Measurements from ENCODE around the gene WDSUB1. TPM values are rescaled to one million over a fixed set of nuclear protein-coding genes. Genes with fewer than 3 reads are reported as not detected.

The WDSUB1 gene
- total and polyA plus RNA-seq, 2 donors (not counting 3 experiments of a cell fraction or from before 2014, with no cell fraction given) = 4.0 to 4.8 TPM

DNA sequence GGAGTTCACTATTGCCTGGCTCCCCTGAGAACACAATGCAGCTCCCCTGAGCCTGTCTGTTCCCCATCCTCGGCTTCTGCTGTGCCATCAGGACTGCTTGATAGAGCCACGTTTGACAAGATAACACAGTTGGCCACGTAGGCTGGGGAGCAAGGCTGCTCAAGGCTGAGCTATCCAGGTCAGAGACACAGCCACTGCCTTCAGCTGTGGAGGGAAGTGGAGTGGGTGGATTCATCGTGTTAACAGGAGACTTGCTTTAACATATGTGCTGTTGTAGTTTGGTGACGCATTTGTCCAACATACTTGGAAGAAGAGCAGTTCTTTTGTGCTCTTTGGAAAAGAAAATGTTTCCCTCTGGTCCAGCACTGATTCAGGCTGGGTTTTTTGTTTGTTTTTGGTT lies 68.8 kb downstream of the WDSUB1 start:
- no TSS peak for BruUV-seq (replicated peaks)
- no peaks in the 10 kb centered on the region for H3K27me3 ChIP-seq (ENCODE audit: control insufficient read depth in 2 of 2, insufficient read depth in 2 of 2, low read length in 2 of 2)

More for the DNA sequence above, 68.8 kb downstream of the WDSUB1 start:
- no peaks in the 10 kb centered on the region for H3K9me1 ChIP-seq (replicated peaks; ENCODE audit: control insufficient read depth, extremely low read depth, insufficient read depth, low read length)
- intact Hi-C loops (cut with micrococcal nuclease) (no loop called here), dilution Hi-C loops (cut with MboI; ENCODE audit: extremely low pct_ligation_motif_present, low sequenced_read_pairs) (no loop called here)
- H3K4me2 ChIP-seq (ENCODE audit: insufficient read depth, low read length) = no peak overlapping the region
- TF ChIP-seq GATA2 (IDR thresholded peaks at IDR 0.05; ENCODE audit: insufficient read depth, insufficient read length, low read depth, low read length) (no peak), POLR2A (IDR thresholded peaks at IDR 0.05; ENCODE audit: low read depth, low read length) (no peak), JUN (IDR thresholded peaks at IDR 0.05; ENCODE audit: borderline replicate concordance, insufficient read depth, insufficient read length, low read depth) (no peak), FOS (IDR thresholded peaks at IDR 0.05; ENCODE audit: borderline replicate concordance, insufficient read depth, low read length) (no peak), EZH2 (IDR thresholded peaks at IDR 0.05; ENCODE audit: borderline replicate concordance, low read depth, low read length, severe bottlenecking) (no peak), POLR2AphosphoS5 (IDR thresholded peaks at IDR 0.05; ENCODE audit: insufficient read depth, low read depth, low read length) (no peak), MYC (IDR thresholded peaks at IDR 0.05; ENCODE audit: low read depth, low read length) (no peak), CTCF (IDR thresholded peaks at IDR 0.05; ENCODE audit: extremely low read depth in 1 of 2, insufficient read depth in 1 of 2, low read depth in 1 of 2, low read length in 2 of 2) (no peak)
- TF ChIP-seq, protein P1, sequence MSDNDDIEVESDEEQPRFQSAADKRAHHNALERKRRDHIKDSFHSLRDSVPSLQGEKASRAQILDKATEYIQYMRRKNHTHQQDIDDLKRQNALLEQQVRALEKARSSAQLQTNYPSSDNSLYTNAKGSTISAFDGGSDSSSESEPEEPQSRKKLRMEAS (IDR thresholded peaks at IDR 0.05; ENCODE audit: insufficient read depth, insufficient read length) = no peak
- H3K9ac ChIP-seq (replicated peaks; ENCODE audit: extremely low read depth, insufficient read depth, low read length) = no peak overlapping the region
- H3K36me3 ChIP-seq (ENCODE audit: control insufficient read depth in 2 of 2, extremely low read depth in 1 of 2, insufficient read depth in 2 of 2, low read length in 2 of 2) = peaks cover 22 to 56% of the 10 kb centered on the region in 2 experiments
- no peak overlapping the region for H2AFZ ChIP-seq (ENCODE audit: low read depth, low read length)
- no peaks in the 10 kb centered on the region for H4K20me1 ChIP-seq (replicated peaks; ENCODE audit: control insufficient read depth, extremely low read depth, insufficient read depth, low read length)
- POLR2A ChIA-PET = no interaction called here
- H3K27ac ChIP-seq (ENCODE audit: insufficient read depth, low read depth, low read length) = no peak overlapping the region
- CTCF ChIA-PET = no interaction called here
- H3K4me3 ChIP-seq (replicated peaks in 1 of 3; ENCODE audit: insufficient read depth in 1 of 3, low read depth in 1 of 3, low read length in 3 of 3) = no peak overlapping the region
- no peaks in the 10 kb centered on the region for H3K79me2 ChIP-seq (ENCODE audit: control insufficient read depth, insufficient read depth, low read length)
- FAIRE-seq (no peak), DNase-seq (ENCODE audit: low read depth, low spot score) (no peak)
- no peaks in the 10 kb centered on the region for H3K4me1 ChIP-seq (ENCODE audit: control insufficient read depth, extremely low read depth, insufficient read depth, low read length)
- no peaks in the 10 kb centered on the region for H3K9me3 ChIP-seq (replicated peaks; ENCODE audit: control insufficient read depth, insufficient read depth, low read length)
